ENCODE measurements around the gene LRIG2. TPM values are rescaled to one million over a fixed set of nuclear protein-coding genes. Genes with fewer than 3 reads are reported as not detected.
A peak's percentile ranks its signal among the peaks of the same experiment; 100 is the strongest.

The LRIG2 gene
- total and polyA plus RNA-seq, 2 donors (not counting 3 experiments of a cell fraction or from before 2014, with no cell fraction given): 8.4 to 20.1 TPM

DNA sequence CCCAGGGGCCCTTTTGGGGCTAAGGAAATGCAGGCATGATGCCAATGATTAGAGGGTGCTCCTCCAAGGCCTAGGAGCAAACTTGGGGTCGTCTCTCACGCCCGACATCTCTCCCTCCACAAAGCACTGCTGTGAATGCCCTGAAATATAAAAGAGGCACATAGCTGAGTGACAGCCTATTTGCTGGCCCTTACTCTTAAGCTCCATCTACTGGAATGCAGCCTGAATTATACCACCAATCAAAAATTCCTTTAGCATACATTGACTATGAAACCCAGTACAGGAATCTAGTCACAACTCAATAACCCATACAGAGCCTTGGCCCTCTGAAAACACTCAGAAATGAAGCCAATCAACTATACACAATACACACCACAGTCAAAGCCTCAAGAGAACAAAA is 105.5 kb downstream of the LRIG2 start:
- no peak for FAIRE-seq
- peak in 1 of 2 donors; percentile 3 for TF ChIP-seq CTCF (IDR thresholded peaks at IDR 0.05; ENCODE audit: extremely low read depth in 1 of 2, insufficient read depth in 1 of 2, low read depth in 1 of 2, low read length in 2 of 2)
- TF ChIP-seq FOS (IDR thresholded peaks at IDR 0.05; ENCODE audit: borderline replicate concordance, insufficient read depth, low read length): no peak
- Histone ChIP-seq H3K4me3 (replicated peaks in 1 of 3; ENCODE audit: insufficient read depth in 1 of 3, low read depth in 1 of 3, low read length in 3 of 3) (no peak overlapping the region), H3K27ac (ENCODE audit: insufficient read depth, low read depth, low read length) (no peak overlapping the region), H3K4me1 (ENCODE audit: control insufficient read depth, extremely low read depth, insufficient read depth, low read length) (no peaks in the 10 kb centered on the region), H2AFZ (ENCODE audit: low read depth, low read length) (no peak overlapping the region), H4K20me1 (replicated peaks; ENCODE audit: control insufficient read depth, extremely low read depth, insufficient read depth, low read length) (no peaks in the 10 kb centered on the region), H3K36me3 (ENCODE audit: control insufficient read depth in 2 of 2, extremely low read depth in 1 of 2, insufficient read depth in 2 of 2, low read length in 2 of 2) (no peaks in the 10 kb centered on the region), H3K4me2 (ENCODE audit: insufficient read depth, low read length) (no peak overlapping the region), H3K79me2 (ENCODE audit: control insufficient read depth, insufficient read depth, low read length) (no peaks in the 10 kb centered on the region), H3K27me3 (ENCODE audit: control insufficient read depth in 2 of 2, insufficient read depth in 2 of 2, low read length in 2 of 2) (peaks cover 0 to 5% of the 10 kb centered on the region in 2 experiments), H3K9me1 (replicated peaks; ENCODE audit: control insufficient read depth, extremely low read depth, insufficient read depth, low read length) (no peaks in the 10 kb centered on the region), H3K9me3 (replicated peaks; ENCODE audit: control insufficient read depth, insufficient read depth, low read length) (no peaks in the 10 kb centered on the region), H3K9ac (replicated peaks; ENCODE audit: extremely low read depth, insufficient read depth, low read length) (no peak overlapping the region)
- ChIA-PET POLR2A (no interaction called here), CTCF (interaction anchor here (0.6 to 3.4 kb wide), 9 partner anchors 10 to 1104 kb away, joined by 3 to 32 read pairs (median 3); partner anchors contain the start of genes LRIG2 and PPM1J)
- dilution Hi-C loops (cut with MboI; ENCODE audit: extremely low pct_ligation_motif_present, low sequenced_read_pairs) (no loop called here), intact Hi-C loops (cut with micrococcal nuclease) (no loop called here)
- peak; percentile 5 for DNase-seq (ENCODE audit: low read depth, low spot score)
- BruUV-seq (replicated peaks): no TSS peak

Other genes with a start within 250 kb of the LRIG2 start
- gene SLC16A1, start 117.0 kb upstream of the LRIG2 start, total RNA-seq: 117 and 148 TPM in 2 replicates
- 162 and 188 TPM in 2 replicates for gene SLC16A1, start 117.0 kb upstream of the LRIG2 start, polyA plus RNA-seq